NOMO-1 treated with DMSO at 0.1 percent for 48 hours (cell line): ENCODE results near the gene SPIRE1.

Experiments used
- DNase-seq: peaks from one replicate; lab custom pipeline; 2025; ENCODE audit not compliant: unreplicated experiment; lab: John Stamatoyannopoulos, UW

SPIRE1 gene

GRCh38 chr18:12657684-12658425 is at the start of gene SPIRE1:
Gene SPIRE1 (minus strand): TSS chr18:12658107. CDS start chr18:12657866, 241 bp downstream.
- no peak for DNase-seq

- peak; percentile 20 for DNase-seq
These were observed 45.8 kb upstream of the SPIRE1 start for GRCh38 chr18:12703664-12704063.

GRCh38 chr18:12703096-12703567 is 45.2 kb upstream of the SPIRE1 start:
- no peak for DNase-seq

DNA sequence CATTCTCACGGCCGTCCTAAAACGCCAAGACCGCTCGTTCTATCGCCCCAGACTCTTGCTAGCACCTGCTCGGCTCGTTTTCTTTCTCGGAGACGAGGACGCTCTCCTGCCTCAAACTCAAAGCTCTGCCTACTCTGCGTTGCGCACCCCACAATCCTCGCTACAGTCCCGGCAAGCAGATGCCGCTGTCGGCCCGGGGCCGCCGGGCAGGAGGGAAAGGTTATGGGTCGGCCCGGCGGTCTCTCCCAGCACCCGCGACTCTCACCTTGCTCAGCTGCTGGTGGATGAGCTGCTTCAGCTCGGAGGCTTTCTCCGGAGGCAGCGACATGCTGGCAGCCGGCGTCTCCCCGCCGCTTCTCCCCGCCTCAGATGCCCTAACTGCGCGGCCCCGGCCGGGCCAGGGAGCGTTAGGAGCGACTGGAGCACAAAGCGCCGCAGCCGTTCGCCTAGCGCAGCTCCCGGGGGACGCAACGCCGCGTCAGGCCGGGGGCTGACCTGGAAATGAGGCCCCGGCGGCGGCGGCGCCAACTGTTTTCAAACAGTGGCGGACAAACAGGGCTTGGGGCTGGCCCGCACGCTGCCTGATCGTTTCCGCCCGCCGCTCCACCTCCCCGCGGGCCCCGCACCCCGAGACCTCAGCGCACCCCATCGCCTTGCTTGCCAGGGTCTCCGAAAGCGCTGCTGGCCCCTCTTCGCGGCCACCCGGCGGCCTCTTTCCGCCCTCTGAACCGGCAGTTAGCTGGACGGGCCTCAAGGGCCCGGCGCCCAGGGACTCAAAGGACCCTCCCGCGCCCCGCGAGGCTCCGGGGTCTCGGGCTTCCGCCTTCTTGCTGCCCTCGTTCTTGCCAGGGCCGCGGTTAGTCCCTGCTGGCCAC is 44.6 kb upstream of the SPIRE1 start, which contains the start of the genes CEP76 and PSMG2:
TSS of gene CEP76 (minus strand) at position 503 of the 875 bp plus-strand sequence. CDS start at position 328, 175 bp downstream.
TSS of gene PSMG2 (plus strand) at position 822 of the 875 bp plus-strand sequence. CDS start 66 bp downstream, outside the sequence.
- DNase-seq, result peak; percentile 76

DNA sequence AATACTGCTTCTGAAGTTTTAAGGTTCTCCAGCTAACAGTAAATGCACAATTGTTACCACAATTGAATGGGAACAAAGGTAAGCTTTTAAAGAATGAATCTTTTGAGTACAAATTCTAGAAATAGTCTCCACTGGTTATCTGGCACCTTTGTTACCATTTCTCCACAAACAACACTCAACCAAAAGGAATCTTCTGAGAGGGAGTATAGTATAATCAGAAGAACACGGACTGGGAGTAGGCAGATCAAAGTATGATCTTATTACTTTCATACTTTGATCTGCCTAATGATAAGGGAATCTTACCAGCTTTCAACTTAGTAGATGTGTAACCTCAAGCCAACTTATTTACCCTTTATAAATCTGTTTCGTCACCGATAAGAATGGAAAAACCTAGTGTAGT is 43.3 kb upstream of the SPIRE1 start:
- DNase-seq, result no peak

DNA sequence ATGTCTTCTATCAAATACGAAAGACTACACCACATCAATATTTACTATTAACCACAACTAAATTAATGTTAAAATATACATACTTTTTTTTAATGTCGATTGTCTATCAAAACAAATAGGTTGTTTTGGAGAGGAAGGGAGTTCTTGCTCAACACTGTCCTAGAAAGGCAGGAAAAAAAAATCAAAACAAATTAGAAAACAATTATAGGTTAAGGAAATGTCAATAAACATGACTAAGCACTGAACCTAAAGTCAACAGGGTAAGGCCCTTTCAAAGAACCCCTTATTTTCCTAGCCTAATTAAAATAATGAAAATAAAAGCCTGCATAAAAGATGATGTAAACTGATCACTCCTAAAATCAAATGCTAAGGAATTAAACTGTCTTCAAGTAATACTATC is 41.8 kb upstream of the SPIRE1 start:
- DNase-seq, result no peak

GRCh38 chr18:12694032-12694431 is 36.1 kb upstream of the SPIRE1 start:
- no peak for DNase-seq

DNA sequence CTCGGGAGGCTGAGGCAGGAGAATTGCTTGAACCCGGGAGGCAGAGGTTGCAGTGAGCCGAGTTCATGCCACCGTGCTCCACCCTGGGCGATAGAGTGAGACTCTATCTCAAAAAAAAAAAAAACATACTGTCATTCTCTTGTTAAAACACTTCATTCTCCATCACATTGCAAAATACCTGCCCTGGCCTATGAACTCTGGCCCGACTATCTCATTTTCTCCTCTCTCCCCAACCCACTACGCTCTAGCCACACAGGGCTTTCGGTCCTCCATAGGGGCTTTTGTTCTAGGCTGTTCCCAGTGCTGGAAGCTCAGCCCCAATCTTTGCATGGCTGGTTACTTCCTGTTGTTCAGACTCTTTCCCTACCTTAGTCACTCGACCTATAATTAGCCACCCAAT is 34.3 kb upstream of the SPIRE1 start:
- DNase-seq, result no peak

DNA sequence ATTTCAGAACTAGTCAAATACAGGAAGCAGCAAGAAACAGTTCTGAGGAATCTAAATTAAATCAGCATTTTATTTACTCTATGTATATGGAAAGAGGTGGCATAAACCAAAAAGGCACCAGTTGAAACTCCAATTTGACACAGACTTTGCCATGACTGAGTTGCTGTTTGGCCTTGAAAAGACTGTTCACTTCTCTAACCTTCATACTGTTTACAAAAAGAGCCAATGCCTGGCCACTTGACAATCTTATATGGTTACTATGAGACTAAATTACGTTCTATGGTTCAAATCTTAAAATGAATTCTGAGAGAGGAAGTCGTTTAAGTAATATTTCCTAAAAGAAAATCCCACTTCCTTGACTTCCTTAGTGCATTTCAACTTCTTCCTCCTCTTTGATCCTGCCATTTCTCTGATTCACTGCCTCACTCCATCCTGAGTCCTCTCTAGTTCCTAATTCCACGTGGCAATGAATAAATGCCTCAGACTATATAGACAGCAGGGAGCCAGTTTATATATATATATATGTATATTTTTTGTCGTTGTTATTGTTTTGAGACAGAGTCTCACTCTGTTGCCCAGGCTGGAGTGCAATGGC is 31.4 kb upstream of the SPIRE1 start:
- no peak for DNase-seq

- DNase-seq, result no peak
These were observed 28.2 kb upstream of the SPIRE1 start for GRCh38 chr18:12686100-12686499.

GRCh38 chr18:12679183-12679786 is 21.4 kb upstream of the SPIRE1 start:
- no peak for DNase-seq

- DNase-seq, result no peak
These were observed 10.1 kb upstream of the SPIRE1 start for GRCh38 chr18:12668041-12668440.

GRCh38 chr18:12659904-12660605 is 2.1 kb upstream of the SPIRE1 start:
- DNase-seq, result peak; percentile 57

GRCh38 chr18:12658426-12659138 is 675 bp upstream of the SPIRE1 start:
- DNase-seq, result no peak

DNA sequence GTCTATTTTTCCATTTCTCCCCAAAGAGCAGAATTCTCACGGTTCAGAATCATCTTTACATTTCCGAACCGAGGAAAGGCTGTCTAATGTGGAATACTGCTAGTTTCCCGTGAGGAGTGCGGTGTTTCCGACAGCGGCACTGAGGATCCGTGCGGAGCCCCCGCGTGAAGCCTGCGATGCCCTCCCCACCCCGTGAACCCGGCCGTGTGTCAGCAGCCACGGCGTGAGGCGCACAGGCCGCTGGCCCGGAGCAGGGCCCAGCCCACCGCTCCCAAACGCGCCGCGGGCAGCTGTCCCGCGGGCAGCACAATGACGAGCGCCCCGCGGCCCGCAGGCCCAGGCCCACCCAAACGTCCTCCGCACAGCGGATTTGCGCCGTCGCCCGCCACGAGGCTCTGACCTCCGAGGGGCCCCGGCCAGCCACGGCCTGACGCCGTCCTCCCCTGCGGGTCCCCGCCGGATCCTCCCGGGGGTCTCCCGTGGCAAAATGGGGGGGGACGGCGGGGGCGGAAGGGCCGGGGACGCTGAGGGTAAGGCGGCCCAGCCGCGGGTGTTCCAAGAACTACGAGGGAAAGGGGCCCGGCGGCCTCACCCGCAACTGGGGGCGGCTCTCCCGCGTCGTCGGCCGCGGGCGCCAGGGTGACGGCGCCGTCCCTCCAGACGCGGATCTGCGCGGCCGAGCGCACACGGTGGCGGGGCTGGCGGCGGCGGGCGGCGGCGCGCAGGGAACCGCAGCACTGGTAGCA is 796 bp downstream of the SPIRE1 start:
- no peak for DNase-seq

- DNase-seq, result no peak
These were observed 1.3 kb downstream of the SPIRE1 start for GRCh38 chr18:12656605-12656937.

GRCh38 chr18:12654971-12655370 is 2.9 kb downstream of the SPIRE1 start:
- DNase-seq, result no peak

GRCh38 chr18:12652861-12653401 is 5.0 kb downstream of the SPIRE1 start:
- no peak for DNase-seq

DNA sequence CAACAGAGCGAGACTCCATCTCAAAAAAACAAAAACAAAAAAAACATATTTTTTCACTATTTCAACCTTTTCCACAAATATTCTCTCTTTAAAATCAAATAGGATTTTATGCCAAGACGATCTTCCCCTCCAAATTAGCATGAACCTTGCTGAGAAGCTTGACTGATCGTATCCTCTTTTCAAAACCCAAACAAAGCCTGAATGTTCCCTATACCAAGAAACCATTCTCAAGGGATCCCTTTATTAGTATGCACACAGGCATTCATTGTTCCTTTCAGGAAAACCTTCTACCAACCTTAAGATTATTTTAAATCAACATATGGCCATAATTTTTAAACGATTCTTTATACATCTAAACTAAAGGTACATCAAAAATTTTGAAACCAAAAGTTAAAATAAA is 6.3 kb downstream of the SPIRE1 start:
- DNase-seq, result no peak
